K562 treated with DMSO at 1 percent for 12 hours (cell line): ENCODE results near the gene SLC35D3. TPM values are rescaled to one million over a fixed set of nuclear protein-coding genes. Genes with fewer than 3 reads are reported as not detected.

Experiments
- total RNA-seq: library from RNA; unstranded; fragments of 300-600 nt; gene quantifications from 2 replicates; pipeline ENCODE4 v1.2.3, GENCODE V29; 2022; ENCODE audit not compliant: insufficient read depth

Gene SLC35D3, protein sequence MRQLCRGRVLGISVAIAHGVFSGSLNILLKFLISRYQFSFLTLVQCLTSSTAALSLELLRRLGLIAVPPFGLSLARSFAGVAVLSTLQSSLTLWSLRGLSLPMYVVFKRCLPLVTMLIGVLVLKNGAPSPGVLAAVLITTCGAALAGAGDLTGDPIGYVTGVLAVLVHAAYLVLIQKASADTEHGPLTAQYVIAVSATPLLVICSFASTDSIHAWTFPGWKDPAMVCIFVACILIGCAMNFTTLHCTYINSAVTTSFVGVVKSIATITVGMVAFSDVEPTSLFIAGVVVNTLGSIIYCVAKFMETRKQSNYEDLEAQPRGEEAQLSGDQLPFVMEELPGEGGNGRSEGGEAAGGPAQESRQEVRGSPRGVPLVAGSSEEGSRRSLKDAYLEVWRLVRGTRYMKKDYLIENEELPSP
- not detected in 2 replicates for total RNA-seq

DNA sequence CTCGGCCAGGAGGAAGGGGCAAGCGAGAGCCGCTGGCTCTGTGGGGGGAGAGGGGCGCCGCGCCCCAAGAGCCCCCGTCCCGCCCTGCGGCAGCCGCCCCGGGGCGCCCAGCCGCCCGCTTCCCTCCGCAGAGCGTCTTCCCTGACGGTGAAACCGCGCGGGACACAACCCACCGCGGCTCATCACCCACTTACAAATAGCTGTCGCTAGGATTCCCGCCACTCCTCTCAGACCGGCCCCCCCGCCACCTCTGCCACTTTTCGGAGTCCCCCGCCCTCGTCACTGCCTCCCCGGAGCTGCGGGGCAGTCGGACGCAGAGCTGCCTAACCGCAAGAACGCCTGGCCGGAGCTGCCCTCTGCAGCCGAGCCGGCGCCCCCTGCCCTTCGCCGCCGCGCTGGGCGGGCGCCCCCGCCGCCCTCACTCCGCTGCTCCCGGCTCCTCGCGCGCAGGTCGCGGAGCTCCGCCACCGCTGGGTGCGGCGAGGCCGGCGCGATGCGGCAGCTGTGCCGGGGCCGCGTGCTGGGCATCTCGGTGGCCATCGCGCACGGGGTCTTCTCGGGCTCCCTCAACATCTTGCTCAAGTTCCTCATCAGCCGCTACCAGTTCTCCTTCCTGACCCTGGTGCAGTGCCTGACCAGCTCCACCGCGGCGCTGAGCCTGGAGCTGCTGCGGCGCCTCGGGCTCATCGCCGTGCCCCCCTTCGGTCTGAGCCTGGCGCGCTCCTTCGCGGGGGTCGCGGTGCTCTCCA, at the start of gene SLC35D3:
TSS of gene SLC35D3 (plus strand) at position 366 of the 749 bp plus-strand sequence. CDS start at position 494, 128 bp downstream.

Other genes with a start within 250 kb of the SLC35D3 start
- gene MAP3K5, start 129.8 kb upstream of the SLC35D3 start, total RNA-seq: 2.0 and 6.9 TPM in 2 replicates
- gene PEX7, start 99.7 kb upstream of the SLC35D3 start, total RNA-seq: 5.8 and 6.8 TPM in 2 replicates
- gene IL20RA, start 122.7 kb downstream of the SLC35D3 start, total RNA-seq: not detected in 2 replicates